B cell (primary cell): ENCODE results near the gene MED17.

Experiments
- CTCF ChIP-seq: fragments of 200-600 bp; IDR thresholded peaks from one replicate; pipeline ENCODE4 v1.8.0; 2022; ENCODE audit warnings: antibody characterized with exemption, mild to moderate bottlenecking
- EZH2 ChIP-seq: IDR thresholded peaks from 2 replicates; pipeline ENCODE4 v1.6.1; 2012; ENCODE audit warnings: borderline replicate concordance, low read depth, mild to moderate bottlenecking, moderate library complexity, low read length; ENCODE audit not compliant: insufficient read depth, poor library complexity, severe bottlenecking

DNA sequence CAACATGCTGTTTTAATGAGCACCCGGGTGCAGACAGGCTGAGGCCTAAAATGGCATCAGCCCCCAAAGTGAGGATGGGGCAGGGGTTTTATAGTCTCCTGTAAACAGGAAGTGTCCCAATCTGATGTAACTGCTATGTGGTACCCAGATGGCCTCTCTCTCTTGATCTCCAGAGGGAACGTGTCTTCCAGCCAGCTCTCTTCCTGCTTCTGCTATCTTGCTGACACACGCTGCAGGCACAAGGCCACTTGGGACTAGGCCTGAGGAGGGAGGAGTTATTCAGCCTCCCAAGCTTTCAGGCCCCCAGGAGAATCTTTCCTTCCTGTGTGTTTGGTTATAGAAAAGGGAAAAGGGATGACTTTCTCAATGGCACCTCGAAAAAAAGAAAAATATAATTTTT is 77.7 kb downstream of the MED17 start:
- TF ChIP-seq EZH2 (no peak), CTCF (no peak)
